Measurements from ENCODE around the gene CLDN6.

DNA sequence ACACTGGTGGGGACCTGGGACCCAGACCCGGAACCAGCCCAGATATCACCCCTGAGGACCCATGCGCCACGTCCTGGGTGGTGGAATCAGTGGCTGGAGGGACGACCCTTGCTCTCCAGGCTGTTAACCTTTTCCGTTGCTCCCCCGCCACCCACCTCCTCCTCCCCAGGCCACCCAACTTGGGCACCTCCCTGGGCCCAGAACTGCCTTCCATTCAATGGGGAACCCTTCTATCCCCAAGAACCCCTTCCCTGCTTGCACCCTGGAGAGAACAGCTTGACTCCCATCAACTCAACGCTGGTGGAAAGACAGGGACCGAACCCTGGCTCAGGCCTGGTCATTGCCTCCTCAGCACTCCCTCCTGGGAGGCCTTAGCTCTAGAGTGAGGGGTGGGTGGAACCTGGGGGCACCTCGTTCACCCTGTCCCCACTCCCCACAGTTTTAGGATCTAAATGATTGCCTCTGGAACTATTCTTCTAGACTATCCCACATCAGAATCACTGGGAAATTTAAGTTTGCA is 41.8 kb upstream of the CLDN6 start:
- TF ChIP-seq GLIS3 (CRISPR knock-in tag; IDR thresholded peaks at IDR 0.05) (no peak), BACH2 (CRISPR knock-in tag; IDR thresholded peaks at IDR 0.05; ENCODE audit: borderline replicate concordance) (no peak), PATZ1 (CRISPR knock-in tag; IDR thresholded peaks at IDR 0.05; ENCODE audit: borderline replicate concordance) (no peak)
- TF ChIP-seq, protein P1, sequence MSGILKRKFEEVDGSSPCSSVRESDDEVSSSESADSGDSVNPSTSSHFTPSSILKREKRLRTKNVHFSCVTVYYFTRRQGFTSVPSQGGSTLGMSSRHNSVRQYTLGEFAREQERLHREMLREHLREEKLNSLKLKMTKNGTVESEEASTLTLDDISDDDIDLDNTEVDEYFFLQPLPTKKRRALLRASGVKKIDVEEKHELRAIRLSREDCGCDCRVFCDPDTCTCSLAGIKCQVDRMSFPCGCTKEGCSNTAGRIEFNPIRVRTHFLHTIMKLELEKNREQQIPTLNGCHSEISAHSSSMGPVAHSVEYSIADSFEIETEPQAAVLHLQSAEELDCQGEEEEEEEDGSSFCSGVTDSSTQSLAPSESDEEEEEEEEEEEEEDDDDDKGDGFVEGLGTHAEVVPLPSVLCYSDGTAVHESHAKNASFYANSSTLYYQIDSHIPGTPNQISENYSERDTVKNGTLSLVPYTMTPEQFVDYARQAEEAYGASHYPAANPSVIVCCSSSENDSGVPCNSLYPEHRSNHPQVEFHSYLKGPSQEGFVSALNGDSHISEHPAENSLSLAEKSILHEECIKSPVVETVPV (CRISPR knock-in tag; IDR thresholded peaks at IDR 0.05) = no peak
